Heart right ventricle (tissue), 16 donors: ENCODE results near the gene AMIGO3. TPM values are rescaled to one million over a fixed set of nuclear protein-coding genes. Genes with fewer than 3 reads are reported as not detected.
A peak's percentile ranks its signal among the peaks of the same experiment; 100 is the strongest.
"Not testable (repeated sequence)": the region's sequence is repeated elsewhere in the genome, so short reads cannot be mapped to it uniquely, and the experiment has no call there.

Source experiments
- ATAC-seq, 8 donors: fragments of 200-7000 bp; cut with Tn5 transposase; one replicate each; pipeline ENCODE4 v1.9.1; 2020; ENCODE audit warnings: mild to moderate bottlenecking in 8 of 8, moderate library complexity in 8 of 8, moderate number of reproducible peaks in 1 of 8
- DNase-seq, 2 donors: peaks; one replicate each; pipeline ENCODE4 v3.0.0-alpha.2; 2020
- H3K27ac ChIP-seq, 10 donors: fragments of 200-600 bp; sonication (generic) in 2 of 10; one replicate each; pipeline versions ENCODE4 v1.5.0 to v1.8.0; 2020 to 2022; ENCODE audit warnings: mild to moderate bottlenecking in 3 of 10
- H3K27me3 ChIP-seq, 7 donors: fragments of 200-600 bp; one replicate each; pipeline ENCODE4 v1.8.0; 2021 to 2022; ENCODE audit warnings: mild to moderate bottlenecking in 2 of 7
- H3K36me3 ChIP-seq, 9 donors: fragments of 200-600 bp; sonication (generic) in 1 of 9; one replicate each; pipeline versions ENCODE4 v1.5.0 to v1.8.0; 2020 to 2022; ENCODE audit warnings: mild to moderate bottlenecking in 2 of 9
- H3K4me1 ChIP-seq, 9 donors: fragments of 200-600 bp; sonication (generic) in 1 of 9; one replicate each; pipeline versions ENCODE4 v1.5.0 to v1.8.0; 2020 to 2022; ENCODE audit warnings: mild to moderate bottlenecking in 4 of 9
- H3K4me3 ChIP-seq, 10 donors: fragments of 200-600 bp; sonication (generic) in 2 of 10; one replicate each; pipeline versions ENCODE4 v1.5.0 to v1.8.0; 2020 to 2022; ENCODE audit warnings: mild to moderate bottlenecking in 7 of 10, moderate library complexity in 2 of 10
- H3K9me3 ChIP-seq, 11 donors: fragments of 200-600 bp in 10 of 11; sonication (generic) in 2 of 11; one replicate each; pipeline versions ENCODE4 v1.5.0 to v1.8.0; 2013 to 2022; ENCODE audit warnings: mild to moderate bottlenecking in 2 of 11, control low read depth in 1 of 11, moderate library complexity in 1 of 11
- WGBS, 2 donors: extraction: QIAGEN DNeasy Blood & Tissue Kit; methylation state at CpG; one replicate each; pipeline ENCODE4 v1.1.7; 2013; ENCODE audit warnings: inconsistent platforms in 1 of 2; 5-methylcytosine and 5-hydroxymethylcytosine counted together
- intact Hi-C, 10 donors: fragments of 100-400 bp; cut with DNase I; formaldehyde crosslinking; loops; one replicate each; pipeline versions ENCODE4 v1.11.1 to v1.14.2; 2022
- polyA plus RNA-seq, 2 donors: library from polyadenylated mRNA; stranded (reverse); fragments of 200-250 nt; gene quantifications; one replicate each; pipeline ENCODE4 v1.2.3, GENCODE V29; 2013
- total RNA-seq, 10 donors: library from RNA; stranded (reverse); fragmentation: NEBNext Ultra II Directional in 3 of 10; extraction: Animal tissue kit (Norgen Biotek cat#: 25700) in 3 of 10; gene quantifications; one replicate each; pipeline versions ENCODE4 v1.2.1 to v1.2.4, GENCODE V29; 2021 to 2023
- TF ChIP-seq, protein P1 (sequence below), 9 donors: fragments of 200-600 bp; sonication (generic) in 2 of 9; IDR thresholded peaks; one replicate each; pipeline versions ENCODE4 v1.5.0 to v1.8.0; 2021 to 2022; ENCODE audit warnings: antibody characterized with exemption in 9 of 9, mild to moderate bottlenecking in 5 of 9, moderate library complexity in 1 of 9
- donor health status: Arrhythmogenic right ventricular cardiomyopathy.
- donor health status: ischemic (EF 13 %, LVEDD 7.1; RV severe dilation, severe dysfunction).
- donor health status: healthy with polysubstance abuse.
- donor health status: DM: no; HTN: yes; CAD: no.
- donor health status: DM: no; HTN: no; CAD: no.
- donor health status: ischemic (EF 25% LVEDD 6.9; RV normal size, moderate dysfunction).
- donor health status: ischemic (EF 25% LVEDD 5.7; RV mildly dilated, moderate dysfunction).
- donor health status: healthy.
- donor health status: DM: yes; HTN: yes; CAD: no.
- donor health status: Ischemic cardiomyopathy.
- donor health status: ischemic (EF 35%, LVEDD 5.7; RV mildly dilated, moderate dysfunction).
- donor health status: nonischemic (EF 11% LVEDD 7.7; RV severe dilation, severe dysfunction).
- donor health status: DM: yes; HTN: yes; CAD: no.
- donor health status: PGD.
- donor health status: ischemic (EF 29% LVEDD 5.4; RV normal size, mild dysfunction).
- donor health status: nonischemic (EF 23%, LVEDD 6.1; RV moderate dilation, normal function).

The AMIGO3 gene
- total and polyA plus RNA-seq, 12 donors = 0.09 to 2.1 (median 0.97) TPM; not detected in 8

DNA sequence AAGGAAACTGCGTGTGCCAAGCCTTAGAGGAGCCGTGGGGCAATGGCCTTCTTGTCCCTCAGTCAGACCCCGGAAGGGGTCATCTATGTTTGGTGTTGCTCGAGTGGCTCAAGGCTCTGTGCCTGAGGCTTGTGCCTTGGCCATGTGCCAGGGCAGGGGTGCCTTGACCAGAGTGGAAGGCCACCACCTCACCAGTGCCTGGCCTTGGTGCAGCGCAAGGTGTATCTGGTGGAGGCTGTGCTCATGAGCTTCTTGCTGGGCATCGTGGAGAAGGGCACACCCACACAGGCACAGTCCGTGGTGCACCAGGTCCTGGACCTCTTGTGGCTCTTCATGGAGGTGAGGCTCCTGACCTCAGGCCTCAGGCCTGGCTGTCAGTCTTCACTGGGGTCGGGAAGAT lies 19.5 kb downstream of the AMIGO3 start:
- peaks cover 0 to 41% (median 3%) of the 10 kb centered on the region in 9 donors for H3K4me1 ChIP-seq
- TF ChIP-seq, protein P1, sequence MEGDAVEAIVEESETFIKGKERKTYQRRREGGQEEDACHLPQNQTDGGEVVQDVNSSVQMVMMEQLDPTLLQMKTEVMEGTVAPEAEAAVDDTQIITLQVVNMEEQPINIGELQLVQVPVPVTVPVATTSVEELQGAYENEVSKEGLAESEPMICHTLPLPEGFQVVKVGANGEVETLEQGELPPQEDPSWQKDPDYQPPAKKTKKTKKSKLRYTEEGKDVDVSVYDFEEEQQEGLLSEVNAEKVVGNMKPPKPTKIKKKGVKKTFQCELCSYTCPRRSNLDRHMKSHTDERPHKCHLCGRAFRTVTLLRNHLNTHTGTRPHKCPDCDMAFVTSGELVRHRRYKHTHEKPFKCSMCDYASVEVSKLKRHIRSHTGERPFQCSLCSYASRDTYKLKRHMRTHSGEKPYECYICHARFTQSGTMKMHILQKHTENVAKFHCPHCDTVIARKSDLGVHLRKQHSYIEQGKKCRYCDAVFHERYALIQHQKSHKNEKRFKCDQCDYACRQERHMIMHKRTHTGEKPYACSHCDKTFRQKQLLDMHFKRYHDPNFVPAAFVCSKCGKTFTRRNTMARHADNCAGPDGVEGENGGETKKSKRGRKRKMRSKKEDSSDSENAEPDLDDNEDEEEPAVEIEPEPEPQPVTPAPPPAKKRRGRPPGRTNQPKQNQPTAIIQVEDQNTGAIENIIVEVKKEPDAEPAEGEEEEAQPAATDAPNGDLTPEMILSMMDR (IDR thresholded peaks at IDR 0.05) = no peak
- peaks cover 0 to 81% (median 18%) of the 10 kb centered on the region in 9 donors for H3K36me3 ChIP-seq
- H3K27ac ChIP-seq = peak overlapping the region in 4 of 10 donors; percentile 65 to 72 (median 68)
- H3K27me3 ChIP-seq = no peaks in the 10 kb centered on the region
- no peak overlapping the region for H3K4me3 ChIP-seq
- WGBS, 2 donors = 78 to 86% methylated on average over 8 of the region's 8 CpGs
- intact Hi-C loops = loop anchor here in 7 of 10 donors (5.0 to 10.0 kb wide), 6 partner anchors 137 to 215 kb away; partner anchors contain the start of gene MST1R (in 3 of the 7)
- no peaks in the 10 kb centered on the region for H3K9me3 ChIP-seq
- ATAC-seq (no peak), DNase-seq (no peak)

DNA sequence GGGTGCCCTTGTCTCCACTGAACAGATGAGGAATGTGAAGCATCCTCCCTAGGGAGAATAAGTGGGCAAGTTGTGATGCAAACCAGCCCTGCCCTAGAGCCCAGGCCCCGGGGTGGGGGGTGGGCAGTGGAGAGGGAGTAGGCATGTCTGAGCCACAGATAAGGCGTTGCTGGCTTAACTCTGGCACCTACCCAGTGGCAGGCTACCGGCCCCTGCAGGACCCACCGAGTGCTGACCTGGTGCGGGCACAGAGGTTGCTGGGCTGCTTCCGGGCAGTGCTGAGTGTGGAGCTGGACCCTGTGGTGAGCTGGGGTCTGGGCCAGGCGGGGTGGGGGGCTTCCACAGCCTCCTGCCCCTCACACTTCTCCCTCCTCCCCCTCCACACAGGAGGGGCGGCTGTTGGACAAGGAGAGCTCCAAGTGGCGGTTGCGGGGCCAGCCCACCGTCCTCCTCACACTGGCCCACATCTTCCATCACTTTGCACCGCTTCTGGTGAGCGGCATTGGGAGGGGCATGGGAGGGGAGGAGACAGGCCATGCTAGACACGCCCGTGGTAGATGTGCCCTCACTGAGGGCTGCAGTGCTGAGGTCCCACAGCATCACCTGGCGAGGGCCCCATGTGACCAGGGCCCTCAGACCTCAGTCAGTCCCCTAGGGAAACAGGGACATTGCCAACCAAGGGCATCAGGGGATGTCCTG lies 20.1 kb downstream of the AMIGO3 start:
- H3K9me3 ChIP-seq = no peaks in the 10 kb centered on the region
- intact Hi-C loops = no loop called here
- ATAC-seq = peak in 4 of 8 donors; percentile 23 to 70 (median 53)
- no peak for DNase-seq
- H3K4me3 ChIP-seq = no peak overlapping the region
- TF ChIP-seq, protein P1 (IDR thresholded peaks at IDR 0.05) = no peak
- peaks cover 0 to 75% (median 18%) of the 10 kb centered on the region in 9 donors for H3K36me3 ChIP-seq
- H3K4me1 ChIP-seq = peaks cover 0 to 47% (median 4%) of the 10 kb centered on the region in 9 donors
- H3K27me3 ChIP-seq = no peaks in the 10 kb centered on the region
- H3K27ac ChIP-seq = peak overlapping the region in 6 of 10 donors; percentile 15 to 72 (median 66)
- WGBS, 2 donors = 69 to 77% methylated on average over 16 of the region's 16 CpGs

DNA sequence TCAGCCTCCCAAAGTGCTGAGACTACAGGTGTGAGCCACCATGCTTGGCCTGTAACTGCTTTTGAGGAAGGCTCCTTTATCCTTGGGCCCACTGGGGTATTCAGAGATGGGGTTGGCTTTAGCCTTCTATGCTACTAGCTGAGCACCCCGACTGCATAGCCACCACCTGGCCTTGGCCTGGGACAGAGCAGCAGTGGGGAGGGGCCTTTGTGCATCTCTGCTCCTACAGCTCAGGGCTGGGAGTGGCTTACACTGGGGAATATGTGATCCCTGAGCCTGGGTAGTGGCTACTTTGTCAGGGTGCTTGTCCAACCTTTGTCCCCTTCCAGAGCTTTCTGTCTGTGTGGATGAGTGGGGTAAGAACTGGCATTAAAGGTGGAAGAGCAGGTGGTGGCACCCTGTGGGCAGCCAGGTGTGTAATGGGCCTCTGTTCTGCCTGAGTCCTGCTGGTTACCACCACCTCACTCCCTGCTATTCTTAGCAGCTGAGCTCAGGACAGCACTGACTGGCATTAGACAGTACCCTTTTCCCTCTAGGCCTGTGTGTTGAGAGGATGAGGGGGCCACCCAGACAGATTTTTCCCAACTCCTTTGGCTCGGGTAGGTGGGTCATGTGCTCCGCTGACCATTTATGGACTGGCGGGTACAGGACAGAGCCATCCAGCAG lies 24.0 kb downstream of the AMIGO3 start:
- Histone ChIP-seq H3K27ac (peak overlapping the region in 4 of 10 donors; percentile 48 to 60 (median 52)), H3K4me1 (peaks cover 0 to 59% (median 15%) of the 10 kb centered on the region in 9 donors), H3K36me3 (peaks cover 0 to 38% (median 6%) of the 10 kb centered on the region in 9 donors)
- intact Hi-C loops, H3K27me3 ChIP-seq, H3K4me3 ChIP-seq, H3K9me3 ChIP-seq, DNase-seq: not testable (repeated sequence)
- WGBS, 2 donors = 61 to 64% methylated on average over 4 of the region's 4 CpGs
- peak; percentile 53 to 86 (median 74) for ATAC-seq

DNA sequence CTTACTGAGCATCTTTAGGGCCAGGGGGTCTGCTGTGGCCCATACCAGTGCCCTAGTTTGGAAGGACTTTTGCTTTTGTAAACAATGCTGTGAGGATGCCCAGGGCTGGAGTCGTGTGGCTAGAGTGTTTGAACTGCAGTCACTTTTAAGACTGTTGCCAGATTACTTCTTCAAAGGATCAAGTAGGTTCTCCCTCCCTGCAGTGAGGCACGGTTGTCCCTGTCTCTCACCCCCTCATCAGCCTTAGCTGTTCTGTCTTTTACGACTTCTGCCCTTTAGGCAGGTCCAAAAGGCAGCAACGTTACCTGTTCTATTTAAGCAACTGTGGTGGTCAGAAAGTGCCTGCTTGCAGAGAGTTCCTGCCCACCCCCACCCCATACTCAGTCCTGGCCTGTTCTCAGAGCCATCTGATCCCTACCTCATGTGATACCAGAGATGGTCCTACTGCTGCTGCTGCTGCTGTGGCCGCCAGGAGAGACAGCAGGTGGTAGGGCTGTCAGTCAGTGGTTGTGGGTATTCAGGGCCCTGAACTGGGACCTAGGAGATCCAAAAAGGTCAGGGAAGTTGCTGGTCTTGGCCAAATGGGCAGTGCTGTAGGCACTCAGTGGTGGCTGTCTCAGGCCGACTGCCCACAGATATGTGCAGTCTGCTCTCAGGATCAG lies 24.9 kb downstream of the AMIGO3 start:
- H3K27ac ChIP-seq = peak overlapping the region in 4 of 10 donors; percentile 36 to 60 (median 51)
- DNase-seq, H3K9me3 ChIP-seq, ATAC-seq, H3K4me3 ChIP-seq, H3K27me3 ChIP-seq, intact Hi-C loops: not testable (repeated sequence)
- peaks cover 0 to 59% (median 22%) of the 10 kb centered on the region in 9 donors for H3K4me1 ChIP-seq
- WGBS, 2 donors = 59 to 64% methylated on average over 6 of the region's 6 CpGs
- peaks cover 0 to 28% (median 0%) of the 10 kb centered on the region in 9 donors for H3K36me3 ChIP-seq

DNA sequence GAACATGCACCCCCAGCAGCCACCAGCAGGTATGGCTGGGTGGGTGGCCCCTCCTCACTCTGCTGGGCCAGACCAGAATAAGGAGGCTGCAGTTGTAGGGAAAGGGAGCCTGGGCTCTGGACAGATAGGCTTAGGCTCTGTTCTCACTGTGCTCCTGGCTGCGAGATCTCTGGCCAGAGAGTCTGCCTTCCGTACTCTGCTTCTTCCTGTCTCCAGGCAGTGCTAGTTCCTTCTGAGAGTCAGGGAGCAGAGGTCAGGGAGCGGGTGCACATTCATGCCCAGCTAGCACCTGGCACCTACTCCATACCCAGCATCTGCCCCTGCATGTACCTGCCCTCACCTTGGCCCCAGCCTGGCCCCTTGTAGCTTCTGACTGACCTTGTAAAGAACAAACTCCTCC lies 28.0 kb downstream of the AMIGO3 start:
- ATAC-seq, H3K27me3 ChIP-seq, H3K4me3 ChIP-seq, DNase-seq, H3K27ac ChIP-seq, H3K9me3 ChIP-seq, intact Hi-C loops, H3K36me3 ChIP-seq: not testable (repeated sequence)
- WGBS, 2 donors = 82 to 83% methylated on average over 3 of the region's 3 CpGs
- H3K4me1 ChIP-seq = peaks cover 4 to 64% (median 34%) of the 10 kb centered on the region in 9 donors

DNA sequence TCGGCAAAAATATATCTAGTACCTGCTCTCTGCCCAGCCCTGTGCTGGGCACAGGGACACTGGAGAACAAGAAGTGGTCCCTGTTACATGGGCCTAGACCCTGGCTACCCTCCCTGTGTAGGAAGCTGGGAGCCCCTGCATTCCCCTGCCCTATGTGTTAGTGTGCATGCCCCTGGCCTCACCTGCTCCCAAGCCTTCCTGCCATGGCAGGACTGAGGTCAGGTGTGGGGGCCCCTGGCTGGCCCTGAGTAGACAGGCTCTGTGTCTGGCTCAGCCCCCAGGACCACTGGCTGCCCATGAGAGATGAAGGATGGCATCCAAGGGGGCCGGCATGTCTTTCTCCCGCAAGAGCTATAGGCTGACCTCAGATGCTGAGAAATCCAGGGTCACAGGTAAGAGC lies 28.6 kb downstream of the AMIGO3 start:
- H3K9me3 ChIP-seq, DNase-seq, H3K27ac ChIP-seq, H3K36me3 ChIP-seq, intact Hi-C loops, ATAC-seq: not testable (repeated sequence)
- Histone ChIP-seq H3K4me1 (peaks cover 4 to 60% (median 34%) of the 10 kb centered on the region in 9 donors), H3K27me3 (peaks cover 0 to 13% (median 0%) of the 10 kb centered on the region in 7 donors), H3K4me3 (peak overlapping the region in 4 of 10 donors; percentile 92 to 100 (median 98))
- WGBS, 2 donors = 93 to 96% methylated on average over 3 of the region's 3 CpGs

DNA sequence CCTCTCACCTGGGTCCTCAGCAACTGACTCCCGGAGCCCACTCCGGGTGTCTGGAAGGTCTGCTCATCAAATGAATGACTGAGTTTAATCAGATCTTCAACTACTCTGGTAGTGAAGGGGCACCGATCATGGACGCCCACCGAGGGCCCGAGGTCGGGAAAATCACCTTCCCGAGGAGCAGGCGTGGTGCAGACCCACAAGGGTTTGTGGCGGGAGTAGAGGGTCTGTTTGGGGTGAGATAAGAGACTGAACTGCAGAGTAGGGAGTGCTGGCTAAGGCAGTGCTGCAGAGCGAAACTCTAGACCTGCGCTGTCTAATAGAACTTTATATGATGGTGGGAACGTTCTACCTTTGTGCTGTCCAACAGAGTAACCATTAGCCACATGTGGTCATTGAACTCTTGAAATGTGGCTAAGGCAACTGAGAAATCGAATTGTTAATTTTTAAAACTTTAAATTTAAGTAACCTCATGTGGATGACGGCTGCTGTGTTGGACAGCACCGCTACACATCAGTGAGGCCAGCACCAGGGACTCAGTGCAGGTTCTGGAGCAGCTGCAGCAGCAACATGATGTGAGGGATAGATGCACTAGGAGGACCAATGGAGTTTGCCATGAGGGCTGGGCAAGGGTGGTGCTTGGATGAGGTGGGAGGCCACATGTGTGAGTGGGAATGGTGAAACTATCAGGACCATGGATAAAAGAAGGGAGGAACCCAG lies 29.4 kb downstream of the AMIGO3 start:
- H3K4me1 ChIP-seq = peaks cover 4 to 53% (median 33%) of the 10 kb centered on the region in 9 donors

More for the DNA sequence above, 29.4 kb downstream of the AMIGO3 start:
- H3K9me3 ChIP-seq, H3K36me3 ChIP-seq, intact Hi-C loops, DNase-seq, ATAC-seq: not testable (repeated sequence)
- Histone ChIP-seq H3K27ac (peak overlapping the region; percentile 11 to 92 (median 87)), H3K27me3 (peaks cover 0 to 14% (median 0%) of the 10 kb centered on the region in 7 donors), H3K4me3 (peak overlapping the region; percentile 63 to 100 (median 97))
- 7 to 8% methylated on average over 16 of the region's 16 CpGs for WGBS, 2 donors
